HepG2 (cell line): ENCODE measurements around the gene INTS1. TPM values are rescaled to one million over a fixed set of nuclear protein-coding genes. Genes with fewer than 3 reads are reported as not detected.

Experiments
- ATAD3A ChIP-seq: sonication (generic); formaldehyde crosslinking; IDR thresholded peaks from 2 replicates; pipeline ENCODE4 v1.4.0; 2020; ENCODE audit warnings: missing genetic modification reagents
- DNMT1 ChIP-seq: sonication (generic); formaldehyde crosslinking; IDR thresholded peaks from 2 replicates; pipeline ENCODE4 v1.5.1; 2020; ENCODE audit warnings: mild to moderate bottlenecking, missing genetic modification reagents
- GABPB1 ChIP-seq: IDR thresholded peaks from 2 replicates; pipeline ENCODE4 v1.6.1; 2016; ENCODE audit warnings: mild to moderate bottlenecking, missing genetic modification reagents, moderate library complexity, missing compliant biosample characterization
- MAZ ChIP-seq, 2 experiments: sonication (generic) in 1 of 2; formaldehyde crosslinking in 1 of 2; IDR thresholded peaks; 2 replicates each; pipeline versions ENCODE4 v1.5.0 to v1.6.1; 2012 to 2020; ENCODE audit warnings: low read depth in 2 of 2, mild to moderate bottlenecking in 2 of 2, borderline replicate concordance in 1 of 2, improper control_type of control experiment in 1 of 2, low read length in 1 of 2, missing genetic modification reagents in 1 of 2, moderate library complexity in 1 of 2
- MIER2 ChIP-seq: IDR thresholded peaks from 2 replicates; pipeline ENCODE4 v1.6.1; 2016; ENCODE audit warnings: missing biosample characterization, missing genetic modification reagents
- RXRB ChIP-seq: IDR thresholded peaks from 2 replicates; pipeline ENCODE4 v1.6.1; 2016; ENCODE audit warnings: borderline replicate concordance, missing genetic modification reagents, missing compliant biosample characterization
- SP5 ChIP-seq: IDR thresholded peaks from 2 replicates; pipeline ENCODE4 v1.6.1; 2016; ENCODE audit warnings: low read depth, borderline replicate concordance
- ZBTB7B ChIP-seq: sonication (generic); formaldehyde crosslinking; IDR thresholded peaks from 2 replicates; pipeline ENCODE4 v1.4.0; 2020; ENCODE audit warnings: missing genetic modification reagents
- ZFY ChIP-seq: sonication (generic); formaldehyde crosslinking; IDR thresholded peaks from 2 replicates; pipeline ENCODE4 v1.4.0; 2020; ENCODE audit warnings: missing genetic modification reagents
- ZNF333 ChIP-seq: sonication (generic); formaldehyde crosslinking; IDR thresholded peaks from 2 replicates; pipeline ENCODE4 v1.4.0; 2020; ENCODE audit warnings: mild to moderate bottlenecking, missing genetic modification reagents, borderline replicate concordance
- polyA plus RNA-seq, 8 experiments: library from polyadenylated mRNA; depleted of rRNA in 3 of 8; stranded (reverse) in 7 of 8; unstranded in 1 of 8; fragments of >200 nt; fragmentation: Illumina TruSeq in 4 of 8; extraction: Trizol in 4 of 8; gene quantifications; 2 replicates each; pipeline versions ENCODE4 v1.2.1 to v1.2.3, GENCODE V29; 2011 to 2016; ENCODE audit warnings: low read depth in 4 of 8, missing spikeins in 1 of 8, mixed read lengths in 1 of 8; ENCODE audit not compliant: insufficient read depth in 1 of 8
- total RNA-seq, 5 experiments: library from RNA; depleted of rRNA; stranded (reverse); fragments of >200 nt; fragmentation: Illumina TruSeq; extraction: Trizol; gene quantifications; 2 replicates each; pipeline ENCODE4 v1.2.3, GENCODE V29; 2016; ENCODE audit warnings: low read depth in 1 of 5
- TF ChIP-seq, protein P1 (sequence below): sonication (generic); formaldehyde crosslinking; IDR thresholded peaks from 2 replicates; pipeline ENCODE4 v1.4.0; 2020; ENCODE audit warnings: mild to moderate bottlenecking, missing genetic modification reagents
- TF ChIP-seq, protein P2 (sequence below): sonication (generic); formaldehyde crosslinking; IDR thresholded peaks from 2 replicates; pipeline ENCODE4 v1.8.1; 2022; ENCODE audit warnings: low read depth, mild to moderate bottlenecking, missing genetic modification reagents
- TF ChIP-seq, protein P3 (sequence below): sonication (generic); formaldehyde crosslinking; IDR thresholded peaks from 2 replicates; pipeline ENCODE4 v1.8.1; 2023; ENCODE audit warnings: missing genetic modification reagents, mild to moderate bottlenecking, borderline replicate concordance
- TF ChIP-seq, protein P4 (sequence below): sonication (generic); formaldehyde crosslinking; IDR thresholded peaks from 2 replicates; pipeline ENCODE4 v1.4.0; 2020; ENCODE audit warnings: missing genetic modification reagents, borderline replicate concordance

The INTS1 gene
- total and polyA plus RNA-seq, 2 of the 13 experiments (the other 11 are each of a cell fraction or from before 2014, with no cell fraction given), result 13.7 to 29.0 TPM

DNA sequence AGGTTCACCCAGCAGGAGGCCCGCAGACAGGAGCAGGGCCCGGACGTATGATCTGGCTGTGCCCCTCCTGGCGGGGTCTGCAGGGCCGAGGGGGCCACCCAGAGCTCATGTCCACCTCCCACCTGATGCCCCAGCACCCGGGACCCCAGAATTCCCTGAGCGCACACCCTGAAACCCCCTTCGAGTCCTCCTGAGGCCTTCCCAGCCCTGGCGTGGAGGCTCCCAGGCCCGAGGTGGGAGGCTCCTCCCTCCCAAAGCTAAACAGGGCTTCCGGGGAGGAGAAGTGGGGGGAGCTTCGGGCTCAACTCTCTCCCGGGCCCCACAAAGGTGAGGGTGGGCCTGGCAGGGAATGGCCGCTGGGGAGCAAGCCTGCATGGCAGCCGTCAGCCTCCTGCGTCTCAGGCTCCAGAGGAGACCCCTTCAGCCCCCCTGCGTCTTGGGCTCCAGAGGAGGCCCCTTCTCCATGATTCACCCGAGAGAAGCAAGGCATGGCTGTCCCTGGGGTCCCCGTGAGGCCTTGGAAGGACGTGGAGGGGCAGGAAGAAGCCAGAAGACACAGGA is 75.2 kb downstream of the INTS1 start (continued):
- TF ChIP-seq, protein P1, sequence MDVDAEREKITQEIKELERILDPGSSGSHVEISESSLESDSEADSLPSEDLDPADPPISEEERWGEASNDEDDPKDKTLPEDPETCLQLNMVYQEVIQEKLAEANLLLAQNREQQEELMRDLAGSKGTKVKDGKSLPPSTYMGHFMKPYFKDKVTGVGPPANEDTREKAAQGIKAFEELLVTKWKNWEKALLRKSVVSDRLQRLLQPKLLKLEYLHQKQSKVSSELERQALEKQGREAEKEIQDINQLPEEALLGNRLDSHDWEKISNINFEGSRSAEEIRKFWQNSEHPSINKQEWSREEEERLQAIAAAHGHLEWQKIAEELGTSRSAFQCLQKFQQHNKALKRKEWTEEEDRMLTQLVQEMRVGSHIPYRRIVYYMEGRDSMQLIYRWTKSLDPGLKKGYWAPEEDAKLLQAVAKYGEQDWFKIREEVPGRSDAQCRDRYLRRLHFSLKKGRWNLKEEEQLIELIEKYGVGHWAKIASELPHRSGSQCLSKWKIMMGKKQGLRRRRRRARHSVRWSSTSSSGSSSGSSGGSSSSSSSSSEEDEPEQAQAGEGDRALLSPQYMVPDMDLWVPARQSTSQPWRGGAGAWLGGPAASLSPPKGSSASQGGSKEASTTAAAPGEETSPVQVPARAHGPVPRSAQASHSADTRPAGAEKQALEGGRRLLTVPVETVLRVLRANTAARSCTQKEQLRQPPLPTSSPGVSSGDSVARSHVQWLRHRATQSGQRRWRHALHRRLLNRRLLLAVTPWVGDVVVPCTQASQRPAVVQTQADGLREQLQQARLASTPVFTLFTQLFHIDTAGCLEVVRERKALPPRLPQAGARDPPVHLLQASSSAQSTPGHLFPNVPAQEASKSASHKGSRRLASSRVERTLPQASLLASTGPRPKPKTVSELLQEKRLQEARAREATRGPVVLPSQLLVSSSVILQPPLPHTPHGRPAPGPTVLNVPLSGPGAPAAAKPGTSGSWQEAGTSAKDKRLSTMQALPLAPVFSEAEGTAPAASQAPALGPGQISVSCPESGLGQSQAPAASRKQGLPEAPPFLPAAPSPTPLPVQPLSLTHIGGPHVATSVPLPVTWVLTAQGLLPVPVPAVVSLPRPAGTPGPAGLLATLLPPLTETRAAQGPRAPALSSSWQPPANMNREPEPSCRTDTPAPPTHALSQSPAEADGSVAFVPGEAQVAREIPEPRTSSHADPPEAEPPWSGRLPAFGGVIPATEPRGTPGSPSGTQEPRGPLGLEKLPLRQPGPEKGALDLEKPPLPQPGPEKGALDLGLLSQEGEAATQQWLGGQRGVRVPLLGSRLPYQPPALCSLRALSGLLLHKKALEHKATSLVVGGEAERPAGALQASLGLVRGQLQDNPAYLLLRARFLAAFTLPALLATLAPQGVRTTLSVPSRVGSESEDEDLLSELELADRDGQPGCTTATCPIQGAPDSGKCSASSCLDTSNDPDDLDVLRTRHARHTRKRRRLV (CRISPR knock-in tag), result 0 out of 2 replicates have a peak, but pooled peaks have one; percentile 38
- peak; percentile 91 for TF ChIP-seq ZFY (CRISPR knock-in tag)
- TF ChIP-seq ATAD3A, result no peak
- TF ChIP-seq, protein P2, sequence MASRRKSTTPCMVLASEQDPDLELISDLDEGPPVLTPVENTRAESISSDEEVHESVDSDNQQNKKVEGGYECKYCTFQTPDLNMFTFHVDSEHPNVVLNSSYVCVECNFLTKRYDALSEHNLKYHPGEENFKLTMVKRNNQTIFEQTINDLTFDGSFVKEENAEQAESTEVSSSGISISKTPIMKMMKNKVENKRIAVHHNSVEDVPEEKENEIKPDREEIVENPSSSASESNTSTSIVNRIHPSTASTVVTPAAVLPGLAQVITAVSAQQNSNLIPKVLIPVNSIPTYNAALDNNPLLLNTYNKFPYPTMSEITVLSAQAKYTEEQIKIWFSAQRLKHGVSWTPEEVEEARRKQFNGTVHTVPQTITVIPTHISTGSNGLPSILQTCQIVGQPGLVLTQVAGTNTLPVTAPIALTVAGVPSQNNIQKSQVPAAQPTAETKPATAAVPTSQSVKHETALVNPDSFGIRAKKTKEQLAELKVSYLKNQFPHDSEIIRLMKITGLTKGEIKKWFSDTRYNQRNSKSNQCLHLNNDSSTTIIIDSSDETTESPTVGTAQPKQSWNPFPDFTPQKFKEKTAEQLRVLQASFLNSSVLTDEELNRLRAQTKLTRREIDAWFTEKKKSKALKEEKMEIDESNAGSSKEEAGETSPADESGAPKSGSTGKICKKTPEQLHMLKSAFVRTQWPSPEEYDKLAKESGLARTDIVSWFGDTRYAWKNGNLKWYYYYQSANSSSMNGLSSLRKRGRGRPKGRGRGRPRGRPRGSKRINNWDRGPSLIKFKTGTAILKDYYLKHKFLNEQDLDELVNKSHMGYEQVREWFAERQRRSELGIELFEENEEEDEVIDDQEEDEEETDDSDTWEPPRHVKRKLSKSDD (CRISPR knock-in tag), result no peak
- TF ChIP-seq ZNF333, result no peak
- TF ChIP-seq, protein P3, sequence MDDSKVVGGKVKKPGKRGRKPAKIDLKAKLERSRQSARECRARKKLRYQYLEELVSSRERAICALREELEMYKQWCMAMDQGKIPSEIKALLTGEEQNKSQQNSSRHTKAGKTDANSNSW, result no peak
- TF ChIP-seq SP5 (CRISPR knock-in tag), result peak; percentile 32; the same call in 1 of the 2 replicates
- no peak for TF ChIP-seq RXRB (CRISPR knock-in tag)
- TF ChIP-seq, protein P4, sequence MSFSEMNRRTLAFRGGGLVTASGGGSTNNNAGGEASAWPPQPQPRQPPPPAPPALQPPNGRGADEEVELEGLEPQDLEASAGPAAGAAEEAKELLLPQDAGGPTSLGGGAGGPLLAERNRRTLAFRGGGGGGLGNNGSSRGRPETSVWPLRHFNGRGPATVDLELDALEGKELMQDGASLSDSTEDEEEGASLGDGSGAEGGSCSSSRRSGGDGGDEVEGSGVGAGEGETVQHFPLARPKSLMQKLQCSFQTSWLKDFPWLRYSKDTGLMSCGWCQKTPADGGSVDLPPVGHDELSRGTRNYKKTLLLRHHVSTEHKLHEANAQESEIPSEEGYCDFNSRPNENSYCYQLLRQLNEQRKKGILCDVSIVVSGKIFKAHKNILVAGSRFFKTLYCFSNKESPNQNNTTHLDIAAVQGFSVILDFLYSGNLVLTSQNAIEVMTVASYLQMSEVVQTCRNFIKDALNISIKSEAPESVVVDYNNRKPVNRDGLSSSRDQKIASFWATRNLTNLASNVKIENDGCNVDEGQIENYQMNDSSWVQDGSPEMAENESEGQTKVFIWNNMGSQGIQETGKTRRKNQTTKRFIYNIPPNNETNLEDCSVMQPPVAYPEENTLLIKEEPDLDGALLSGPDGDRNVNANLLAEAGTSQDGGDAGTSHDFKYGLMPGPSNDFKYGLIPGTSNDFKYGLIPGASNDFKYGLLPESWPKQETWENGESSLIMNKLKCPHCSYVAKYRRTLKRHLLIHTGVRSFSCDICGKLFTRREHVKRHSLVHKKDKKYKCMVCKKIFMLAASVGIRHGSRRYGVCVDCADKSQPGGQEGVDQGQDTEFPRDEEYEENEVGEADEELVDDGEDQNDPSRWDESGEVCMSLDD (CRISPR knock-in tag), result peak; percentile 78; the same call in 1 of the 2 replicates
- no peak for TF ChIP-seq MAZ (IDR thresholded peaks at IDR 0.05; ENCODE audit: borderline replicate concordance, low read depth, low read length)
- TF ChIP-seq MAZ (CRISPR knock-in tag; IDR thresholded peaks at IDR 0.05; ENCODE audit: low read depth), result no peak
- no peak for TF ChIP-seq MIER2 (CRISPR knock-in tag)
- TF ChIP-seq DNMT1, result no peak
- TF ChIP-seq ZBTB7B (CRISPR knock-in tag), result no peak; the same call in 1 of the 2 replicates
- TF ChIP-seq GABPB1 (CRISPR knock-in tag), result peak; percentile 78
- TF ChIP-seq, all 625 proteins: peak for 76
